HCT116 (cell line): ENCODE data around the gene ELAVL2. TPM values are rescaled to one million over a fixed set of nuclear protein-coding genes. Genes with fewer than 3 reads are reported as not detected.
A peak's percentile ranks its signal among the peaks of the same experiment; 100 is the strongest.

Experiments
- ATAC-seq: fragments of 200-7000 bp; cut with Tn5 transposase; 2 replicates; pipeline ENCODE4 v1.9.1; 2020; ENCODE audit warnings: mild to moderate bottlenecking, moderate library complexity
- BruUV-seq: library from RNA; stranded (reverse); fragments of 400-500 nt; replicated peaks from 2 replicates; lab custom pipeline; 2021; lab: Mats Ljungman, UMichigan
- CTCF ChIA-PET: fragments of 300-600 bp; sonication (Branson Sonifier 250); formaldehyde crosslinking; loops from one replicate; lab custom pipeline; 2021; ENCODE audit warnings: antibody characterized with exemption; lab: Charles Lee
- POLR2A ChIA-PET: fragments of 300-600, 350-600 bp; sonication (Branson Sonifier 250); formaldehyde crosslinking; loops from one replicate; lab custom pipeline; 2021; ENCODE audit warnings: antibody characterized with exemption; lab: Charles Lee
- RAD21 ChIA-PET, 2 experiments: fragments of 300-600 bp; sonication (Branson Sonifier 250); formaldehyde crosslinking; loops; one replicate each; lab custom pipeline; 2023; ENCODE audit warnings: low total read pairs in 2 of 2; ENCODE audit not compliant: uncharacterized antibody in 2 of 2, unreplicated experiment in 2 of 2, low non-redundant PET in 1 of 2; lab: Charles Lee
- DNase-seq: peaks from one replicate; pipeline ENCODE4 v3.0.0-alpha.2; 2010; ENCODE audit warnings: low read depth, low spot score
- H2AFZ ChIP-seq: fragments of 200-600 bp; shearing (Covaris generic), sonication (generic); 2 replicates; pipeline ENCODE4 v1.6.1; 2017; ENCODE audit warnings: low read depth, mixed run types, mixed read lengths, antibody characterized with exemption, low read length; ENCODE audit not compliant: poor library complexity, severe bottlenecking
- H3K27ac ChIP-seq: 2 replicates; pipeline ENCODE4 v1.5.1; 2012; ENCODE audit warnings: low read depth, low read length
- H3K27me3 ChIP-seq: fragments of 200-600 bp; sonication (generic); 2 replicates; pipeline ENCODE4 v1.6.1; 2016; ENCODE audit warnings: mixed run types, low read length, mixed read lengths; ENCODE audit not compliant: insufficient read depth
- H3K36me3 ChIP-seq, 2 experiments: fragments of 200-500 bp in 1 of 2; fragments of 200-600 bp in 1 of 2; sonication (Bioruptor generic) in 1 of 2; sonication (generic) in 1 of 2; 2 replicates each; pipeline versions ENCODE4 v1.5.1 to v1.6.1; 2014 to 2016; ENCODE audit warnings: low read length in 2 of 2, inconsistent platforms in 1 of 2, mixed read lengths in 1 of 2, mixed run types in 1 of 2; ENCODE audit not compliant: insufficient read depth in 2 of 2, control insufficient read depth in 1 of 2
- H3K4me1 ChIP-seq, 2 experiments: fragments of 200-600 bp in 1 of 2; sonication (generic) in 1 of 2; 2 replicates each; pipeline versions ENCODE4 v1.5.1 to v1.6.1; 2012 to 2017; ENCODE audit warnings: low read length in 2 of 2, inconsistent platforms in 1 of 2, mild to moderate bottlenecking in 1 of 2, mixed read lengths in 1 of 2, mixed run types in 1 of 2, moderate library complexity in 1 of 2; ENCODE audit not compliant: insufficient read depth in 2 of 2, control insufficient read depth in 1 of 2
- H3K4me2 ChIP-seq: fragments of 200-600 bp; sonication (generic); 2 replicates; pipeline ENCODE4 v1.6.1; 2017; ENCODE audit warnings: mixed run types, low read length, mixed read lengths
- H3K4me3 ChIP-seq, 2 experiments: fragments of 200-600 bp in 1 of 2; sonication (generic) in 1 of 2; replicated peaks in 1 of 2; 2 replicates each; pipeline ENCODE4 v1.5.1; 2011 to 2016; ENCODE audit warnings: low read length in 2 of 2, control low read depth in 1 of 2, low read depth in 1 of 2, mild to moderate bottlenecking in 1 of 2, mixed read lengths in 1 of 2, mixed run types in 1 of 2
- H3K79me2 ChIP-seq: fragments of 200-600 bp; sonication (generic); 2 replicates; pipeline ENCODE4 v1.6.1; 2017; ENCODE audit warnings: mild to moderate bottlenecking, mixed run types, low read length, moderate library complexity, mixed read lengths; ENCODE audit not compliant: insufficient read depth
- H3K9ac ChIP-seq: fragments of 200-600 bp; sonication (generic); 2 replicates; pipeline ENCODE4 v1.6.1; 2016; ENCODE audit warnings: low read length, mixed read lengths
- H3K9me2 ChIP-seq: fragments of 200-600 bp; sonication (generic), shearing (Covaris generic); 2 replicates; pipeline ENCODE4 v1.6.1; 2017; ENCODE audit warnings: mixed run types, mild to moderate bottlenecking, moderate library complexity; ENCODE audit not compliant: insufficient read depth
- H3K9me3 ChIP-seq, 2 experiments: fragments of 200-500 bp in 1 of 2; fragments of 200-600 bp in 1 of 2; sonication (Bioruptor generic) in 1 of 2; sonication (generic) in 1 of 2; 2 replicates each; pipeline ENCODE4 v1.6.1; 2014 to 2017; ENCODE audit warnings: low read length in 2 of 2, mixed read lengths in 2 of 2, inconsistent platforms in 1 of 2, low read depth in 1 of 2, mild to moderate bottlenecking in 1 of 2, mixed run types in 1 of 2, moderate library complexity in 1 of 2; ENCODE audit not compliant: control insufficient read depth in 1 of 2, insufficient read depth in 1 of 2
- H4K20me1 ChIP-seq: fragments of 200-600 bp; sonication (generic), shearing (Covaris generic); 2 replicates; pipeline ENCODE4 v1.6.1; 2017; ENCODE audit warnings: mixed run types, mild to moderate bottlenecking, moderate library complexity; ENCODE audit not compliant: insufficient read depth
- MAX ChIP-seq: IDR thresholded peaks from 2 replicates; pipeline ENCODE4 v1.6.1; 2012
- REST ChIP-seq: IDR thresholded peaks from 2 replicates; pipeline ENCODE4 v1.6.1; 2012; ENCODE audit warnings: low read depth
- ZNF274 ChIP-seq: fragments of 200-500 bp; sonication (Bioruptor generic); IDR thresholded peaks from 2 replicates; pipeline ENCODE4 v1.6.1; 2014; ENCODE audit warnings: mild to moderate bottlenecking, low read depth, low read length, inconsistent platforms
- intact Hi-C: fragments of 100-400 bp; cut with micrococcal nuclease; formaldehyde crosslinking; loops from 2 replicates; pipeline ENCODE4 v1.10.0; 2022
- total RNA-seq: library from RNA; stranded (reverse); gene quantifications from one replicate; pipeline ENCODE4 v1.2.1, GENCODE V29; 2021; ENCODE audit not compliant: unreplicated experiment

The ELAVL2 gene
- total RNA-seq, 1 experiment from 2014 or later = not detected

- intact Hi-C loops = no loop called here
- no peaks in the 10 kb centered on the region for H3K36me3 ChIP-seq
- no peak overlapping the region for H3K4me3 ChIP-seq
- no peak overlapping the region for H2AFZ ChIP-seq
- no peaks in the 10 kb centered on the region for H3K27me3 ChIP-seq
- no peaks in the 10 kb centered on the region for H3K9me2 ChIP-seq
- no peak overlapping the region for H3K9ac ChIP-seq
- ATAC-seq (no peak), DNase-seq (no peak)
- no peak overlapping the region for H3K27ac ChIP-seq
- RAD21 ChIA-PET = no interaction called here
- POLR2A ChIA-PET = no interaction called here
- no TSS peak for BruUV-seq
- H3K9me3 ChIP-seq = peaks cover 4 to 7% of the 10 kb centered on the region in 2 experiments; a peak in 2 of 4 replicates
- H3K4me2 ChIP-seq = no peak overlapping the region
- no peaks in the 10 kb centered on the region for H3K4me1 ChIP-seq
- no peak for TF ChIP-seq ZNF274
- no peaks in the 10 kb centered on the region for H4K20me1 ChIP-seq
- no peaks in the 10 kb centered on the region for H3K79me2 ChIP-seq
- CTCF ChIA-PET = no interaction called here
Observed at GRCh38 chr9:23830476-23830805, 4.4 kb upstream of the ELAVL2 start.

- H3K4me1 ChIP-seq = no peaks in the 10 kb centered on the region
- no peaks in the 10 kb centered on the region for H3K9me2 ChIP-seq
- ChIA-PET RAD21 (no interaction called here), CTCF (no interaction called here), POLR2A (no interaction called here)
- H3K9me3 ChIP-seq = peaks cover 4 to 7% of the 10 kb centered on the region in 2 experiments; a peak in 2 of 4 replicates
- H3K9ac ChIP-seq = no peak overlapping the region
- no peaks in the 10 kb centered on the region for H3K79me2 ChIP-seq
- no peaks in the 10 kb centered on the region for H3K36me3 ChIP-seq
- no peak overlapping the region for H3K27ac ChIP-seq
- no peak overlapping the region for H3K4me3 ChIP-seq
- H4K20me1 ChIP-seq = no peaks in the 10 kb centered on the region
- ATAC-seq (no peak), DNase-seq (no peak)
- no TSS peak for BruUV-seq
- peak; percentile 18 for TF ChIP-seq REST
- no peak for TF ChIP-seq MAX
- H3K27me3 ChIP-seq = no peaks in the 10 kb centered on the region
- H3K4me2 ChIP-seq = no peak overlapping the region
- H2AFZ ChIP-seq = no peak overlapping the region
- intact Hi-C loops = no loop called here
Observed at GRCh38 chr9:23829580-23830475, 3.8 kb upstream of the ELAVL2 start.
